ENCODE measurements around the gene CEP250.
A peak's percentile ranks its signal among the peaks of the same experiment; 100 is the strongest.
"Not testable (repeated sequence)": the region's sequence is repeated elsewhere in the genome, so short reads cannot be mapped to it uniquely, and the experiment has no call there.

Gene CEP250

GRCh38 chr20:35511814-35512420, 56.5 kb downstream of the CEP250 start:
- intact Hi-C loops (cut with DNase I; ENCODE audit: low total_unique reads) = no loop called here
- Histone ChIP-seq H3K27ac (no peak overlapping the region), H3K4me3 (no peak overlapping the region), H3K4me1 (no peaks in the 10 kb centered on the region), H3K9me3 (no peaks in the 10 kb centered on the region), H3K27me3 (no peaks in the 10 kb centered on the region), H3K36me3 (peaks cover 32 to 87% (median 48%) of the 10 kb centered on the region in 3 donors)
- TF ChIP-seq, protein P1, sequence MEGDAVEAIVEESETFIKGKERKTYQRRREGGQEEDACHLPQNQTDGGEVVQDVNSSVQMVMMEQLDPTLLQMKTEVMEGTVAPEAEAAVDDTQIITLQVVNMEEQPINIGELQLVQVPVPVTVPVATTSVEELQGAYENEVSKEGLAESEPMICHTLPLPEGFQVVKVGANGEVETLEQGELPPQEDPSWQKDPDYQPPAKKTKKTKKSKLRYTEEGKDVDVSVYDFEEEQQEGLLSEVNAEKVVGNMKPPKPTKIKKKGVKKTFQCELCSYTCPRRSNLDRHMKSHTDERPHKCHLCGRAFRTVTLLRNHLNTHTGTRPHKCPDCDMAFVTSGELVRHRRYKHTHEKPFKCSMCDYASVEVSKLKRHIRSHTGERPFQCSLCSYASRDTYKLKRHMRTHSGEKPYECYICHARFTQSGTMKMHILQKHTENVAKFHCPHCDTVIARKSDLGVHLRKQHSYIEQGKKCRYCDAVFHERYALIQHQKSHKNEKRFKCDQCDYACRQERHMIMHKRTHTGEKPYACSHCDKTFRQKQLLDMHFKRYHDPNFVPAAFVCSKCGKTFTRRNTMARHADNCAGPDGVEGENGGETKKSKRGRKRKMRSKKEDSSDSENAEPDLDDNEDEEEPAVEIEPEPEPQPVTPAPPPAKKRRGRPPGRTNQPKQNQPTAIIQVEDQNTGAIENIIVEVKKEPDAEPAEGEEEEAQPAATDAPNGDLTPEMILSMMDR (IDR thresholded peaks at IDR 0.05) = peak; percentile 39 to 42
- DNase-seq = no peak

DNA sequence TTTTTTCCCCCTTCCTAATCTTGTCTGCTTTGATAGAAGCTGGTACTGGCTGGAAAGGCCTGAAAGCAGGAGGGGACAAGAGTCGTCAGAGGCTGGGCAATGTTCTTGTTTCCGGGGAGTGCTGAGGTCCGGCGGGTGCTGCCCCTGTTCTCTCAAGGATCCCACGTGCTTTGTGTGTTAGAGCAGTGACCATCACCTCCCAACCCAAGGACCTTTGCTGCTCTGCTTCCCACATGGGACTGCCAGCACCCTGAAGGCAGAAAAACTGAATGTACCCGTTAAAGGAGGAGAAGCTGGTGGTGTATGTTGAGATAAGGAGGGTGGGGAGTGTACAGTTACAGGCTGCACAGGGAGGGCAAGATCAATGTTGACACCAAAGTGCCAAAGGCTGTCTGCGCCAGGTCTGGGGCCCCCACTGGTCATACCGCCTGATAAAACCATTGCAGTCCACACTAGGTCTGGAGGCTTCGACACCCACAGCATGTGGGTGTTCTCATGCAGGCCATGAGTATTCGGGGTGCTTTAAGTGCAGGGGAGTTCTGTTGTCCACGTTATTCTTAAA, 59.1 kb downstream of the CEP250 start:
- TF ChIP-seq, protein P1 (IDR thresholded peaks at IDR 0.05) = no peak
- intact Hi-C loops (cut with DNase I; ENCODE audit: low total_unique reads) = no loop called here
- Histone ChIP-seq H3K36me3 (peaks cover 17 to 61% (median 25%) of the 10 kb centered on the region in 3 donors), H3K27me3 (no peaks in the 10 kb centered on the region), H3K4me3 (no peak overlapping the region), H3K4me1 (no peaks in the 10 kb centered on the region), H3K27ac (no peak overlapping the region), H3K9me3 (no peaks in the 10 kb centered on the region)
- no peak for DNase-seq

- DNase-seq = no peak
- Histone ChIP-seq H3K9me3 (no peaks in the 10 kb centered on the region), H3K4me1 (no peaks in the 10 kb centered on the region), H3K27ac (no peak overlapping the region), H3K36me3 (peaks cover 13 to 52% (median 21%) of the 10 kb centered on the region in 3 donors), H3K4me3 (no peak overlapping the region), H3K27me3 (no peaks in the 10 kb centered on the region)
- intact Hi-C loops (cut with DNase I; ENCODE audit: low total_unique reads) = no loop called here
- TF ChIP-seq, protein P1 (IDR thresholded peaks at IDR 0.05) = no peak
Measured at GRCh38 chr20:35515341-35515740, 59.9 kb downstream of the CEP250 start.

DNA sequence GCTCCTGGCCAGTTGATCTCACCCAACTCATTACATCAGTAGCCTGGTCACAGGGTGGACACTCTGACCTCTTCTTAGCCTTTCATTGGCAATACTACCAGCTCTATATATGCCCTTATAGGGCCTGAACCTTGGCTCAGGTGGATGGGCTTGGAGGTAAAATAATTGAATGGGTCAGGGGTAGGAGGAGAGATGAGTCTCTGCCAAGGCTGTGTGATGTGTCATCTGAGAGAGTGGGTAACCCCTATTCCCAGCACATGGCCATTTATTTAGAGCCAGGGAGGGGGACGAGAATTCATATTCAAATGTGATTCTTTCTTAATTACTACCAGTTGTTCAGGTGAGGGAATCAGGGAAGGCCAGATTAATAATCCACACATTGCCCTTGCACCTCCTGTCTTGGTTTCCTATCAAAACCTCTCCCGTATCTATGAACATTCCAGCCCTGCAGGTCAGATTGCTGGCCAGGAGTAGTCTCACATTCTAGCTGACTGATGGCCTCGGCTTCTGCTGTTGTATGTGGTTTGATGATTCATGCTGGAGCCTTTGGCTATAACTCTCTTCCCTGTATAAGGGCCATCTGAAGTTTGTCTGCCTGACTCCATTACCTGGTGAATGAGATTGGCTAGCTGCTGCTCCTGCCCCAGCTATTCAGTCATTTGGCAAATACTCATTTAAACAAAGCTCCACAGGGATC, 60.7 kb downstream of the CEP250 start:
- Histone ChIP-seq H3K9me3 (no peaks in the 10 kb centered on the region), H3K36me3 (peaks cover 5 to 45% (median 18%) of the 10 kb centered on the region in 3 donors), H3K27ac (no peak overlapping the region), H3K27me3 (no peaks in the 10 kb centered on the region), H3K4me1 (no peaks in the 10 kb centered on the region), H3K4me3 (no peak overlapping the region)
- intact Hi-C loops (cut with DNase I; ENCODE audit: low total_unique reads) = no loop called here
- TF ChIP-seq, protein P1 (IDR thresholded peaks at IDR 0.05) = no peak
- DNase-seq = no peak

DNA sequence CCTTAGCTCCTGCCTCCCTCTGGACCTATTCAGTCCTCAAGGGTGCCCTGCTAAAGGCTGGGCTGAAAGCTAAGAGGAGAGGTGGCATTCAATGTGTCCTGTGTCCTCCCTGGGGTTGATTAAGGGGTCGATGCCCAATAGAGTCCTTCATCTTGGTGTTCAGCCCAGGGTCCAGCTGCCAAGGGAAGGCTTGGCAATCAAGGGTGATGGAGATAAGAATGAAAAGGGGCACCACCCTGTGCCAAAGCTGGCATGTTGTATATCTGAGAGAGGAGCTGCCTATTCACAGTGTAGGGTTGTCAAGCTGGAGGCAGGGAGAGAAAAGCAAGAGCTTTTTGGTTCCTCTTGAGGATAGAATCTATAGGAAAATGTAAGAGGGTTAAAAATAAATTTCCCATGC, 61.7 kb downstream of the CEP250 start:
- no peaks in the 10 kb centered on the region for H3K4me1 ChIP-seq
- peaks cover 0 to 35% (median 8%) of the 10 kb centered on the region in 3 donors for H3K36me3 ChIP-seq
- no peaks in the 10 kb centered on the region for H3K9me3 ChIP-seq
- intact Hi-C loops (cut with DNase I; ENCODE audit: low total_unique reads) = no loop called here
- no peak overlapping the region for H3K4me3 ChIP-seq
- TF ChIP-seq, protein P1 (IDR thresholded peaks at IDR 0.05) = no peak
- H3K27me3 ChIP-seq = no peaks in the 10 kb centered on the region
- DNase-seq = no peak
- no peak overlapping the region for H3K27ac ChIP-seq

DNA sequence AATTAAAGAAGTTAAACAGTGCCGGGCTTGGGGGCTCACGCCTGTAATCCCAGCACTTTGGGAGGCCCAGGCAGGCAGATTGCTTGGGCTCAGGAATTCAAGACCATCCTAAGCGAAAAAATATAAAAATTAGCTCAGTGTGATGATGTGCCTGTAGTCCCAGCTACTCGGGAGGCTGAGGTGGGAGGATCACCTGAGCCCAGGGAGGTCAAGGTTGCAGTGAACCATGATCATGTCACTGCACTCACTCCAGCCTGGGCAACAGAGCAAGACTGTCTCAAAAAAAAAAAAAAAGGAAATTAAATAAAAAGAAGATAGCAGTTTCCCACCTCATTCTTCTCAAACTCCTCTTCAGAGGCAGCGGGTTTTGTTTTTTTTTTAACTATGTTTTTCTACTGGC, 62.4 kb downstream of the CEP250 start:
- H3K27ac ChIP-seq; H3K4me1 ChIP-seq; H3K9me3 ChIP-seq; H3K27me3 ChIP-seq; intact Hi-C loops (cut with DNase I; ENCODE audit: low total_unique reads); DNase-seq; H3K4me3 ChIP-seq: not testable (repeated sequence)
- H3K36me3 ChIP-seq = peaks cover 0 to 28% (median 4%) of the 10 kb centered on the region in 3 donors
